CD1c-positive myeloid dendritic cell (primary cell): Measurements from ENCODE around the gene C2CD5.
A peak's percentile ranks its signal among the peaks of the same experiment; 100 is the strongest.

Source experiments
- DNase-seq: peaks from one replicate; pipeline ENCODE4 v3.0.0-alpha.2; 2016; ENCODE audit errors: extremely low spot score

The C2CD5 gene

GRCh38 chr12:22414742-22415141 lies 129.6 kb downstream of the C2CD5 start:
- no peak for DNase-seq

DNA sequence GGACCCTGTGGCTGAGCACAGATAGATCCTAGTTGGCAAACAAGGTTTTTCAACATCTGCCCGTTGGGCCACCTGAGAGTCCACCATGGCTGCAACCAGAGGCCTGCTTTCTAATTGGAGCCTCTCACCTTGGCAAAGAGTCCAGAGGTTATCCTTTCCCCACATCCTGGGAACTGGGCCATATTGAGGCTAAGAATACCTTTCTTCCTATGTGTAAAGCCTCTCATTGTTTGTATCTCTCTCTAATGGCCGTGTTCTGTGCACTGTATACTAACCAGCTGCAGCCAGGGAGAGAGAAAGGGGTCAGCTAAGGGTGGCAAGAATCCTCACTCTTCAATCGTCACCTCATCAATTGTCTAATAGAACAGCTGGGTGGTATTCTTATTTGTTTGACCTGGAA lies 130.8 kb downstream of the C2CD5 start:
- DNase-seq = no peak

DNA sequence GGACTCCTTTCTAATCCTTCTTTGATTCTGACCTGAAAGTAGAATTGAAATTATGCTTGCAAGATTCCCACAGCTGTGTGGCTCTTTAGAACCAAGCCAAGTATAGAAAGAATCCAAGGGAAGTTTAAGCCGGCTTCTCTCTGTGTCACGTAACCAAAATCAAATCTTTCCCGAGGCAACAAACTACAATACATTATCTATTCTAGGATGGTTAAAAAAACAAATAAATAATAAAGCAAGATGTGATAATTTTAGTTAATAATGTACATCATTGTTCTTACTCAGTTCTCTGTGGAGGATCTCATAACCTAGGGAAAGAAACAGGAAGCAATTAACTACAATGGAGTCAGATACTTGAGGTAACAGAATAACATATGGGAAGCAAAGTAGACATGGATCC lies 131.8 kb downstream of the C2CD5 start:
- no peak for DNase-seq

GRCh38 chr12:22410486-22410885 lies 133.9 kb downstream of the C2CD5 start:
- no peak for DNase-seq

- DNase-seq = peak; percentile 8
Observed at GRCh38 chr12:22409377-22410164, 134.8 kb downstream of the C2CD5 start.

- DNase-seq = no peak
Observed at GRCh38 chr12:22408610-22409376, 135.5 kb downstream of the C2CD5 start.

DNA sequence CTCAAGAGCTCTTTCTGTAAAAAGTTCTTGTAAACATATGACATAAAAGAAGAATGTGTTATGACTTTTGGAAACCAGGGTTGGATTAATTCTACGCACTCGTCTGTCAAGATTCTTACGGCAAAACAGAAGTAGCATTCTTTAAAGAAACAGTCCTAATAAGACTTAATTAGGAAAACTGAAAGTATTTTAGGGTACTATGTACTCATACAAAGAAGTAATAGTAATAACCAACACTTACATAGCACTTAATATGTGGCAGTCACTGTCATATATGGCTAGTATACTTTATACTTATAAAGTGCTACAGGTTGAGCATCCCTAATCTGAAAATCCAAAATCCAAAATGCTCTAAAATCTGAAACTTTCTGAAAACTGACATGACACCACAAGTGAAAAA lies 136.9 kb downstream of the C2CD5 start:
- DNase-seq = no peak

- DNase-seq = no peak
Observed at GRCh38 chr12:22406627-22407026, 137.7 kb downstream of the C2CD5 start.

DNA sequence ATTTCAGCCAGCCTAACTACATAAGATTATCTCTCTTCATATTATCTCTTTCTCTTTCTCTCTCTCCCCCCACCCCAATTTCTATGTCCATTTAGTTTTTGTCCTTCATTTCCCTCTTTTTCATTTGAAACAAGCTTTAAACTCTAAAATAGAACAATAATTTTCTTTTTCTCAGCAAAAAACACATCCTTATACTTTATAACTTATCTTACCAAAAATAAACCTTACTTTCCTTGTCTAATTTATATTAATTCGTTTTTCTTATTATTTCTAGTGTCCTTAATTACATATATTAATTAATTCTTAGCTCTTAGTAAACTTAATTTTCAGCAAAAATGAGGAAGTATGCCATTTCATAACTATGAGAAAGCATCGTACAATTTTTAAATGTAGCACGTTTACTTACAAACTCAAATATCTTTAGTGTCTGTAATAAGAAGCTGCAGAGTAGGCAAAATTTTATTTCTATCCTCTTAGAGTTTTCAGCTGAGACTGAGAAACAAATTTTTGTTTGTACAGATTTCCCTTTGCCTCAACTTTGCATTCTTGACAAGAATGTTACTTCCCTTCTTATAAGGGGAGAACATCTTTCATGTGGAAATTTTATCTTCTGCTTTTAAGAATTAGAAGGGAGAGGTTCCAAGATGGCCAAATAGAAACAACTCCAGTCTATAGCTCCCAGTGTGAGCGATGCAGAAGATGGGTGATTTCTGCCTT lies 144.7 kb downstream of the C2CD5 start:
- peak; percentile 13 for DNase-seq
